ENCODE results near the gene CDK14.
"Not testable (repeated sequence)": the region's sequence is repeated elsewhere in the genome, so short reads cannot be mapped to it uniquely, and the experiment has no call there.

CDK14 gene

GRCh38 chr7:90919816-90920215 lies 323.7 kb downstream of the CDK14 start:
- no peak for DNase-seq

DNA sequence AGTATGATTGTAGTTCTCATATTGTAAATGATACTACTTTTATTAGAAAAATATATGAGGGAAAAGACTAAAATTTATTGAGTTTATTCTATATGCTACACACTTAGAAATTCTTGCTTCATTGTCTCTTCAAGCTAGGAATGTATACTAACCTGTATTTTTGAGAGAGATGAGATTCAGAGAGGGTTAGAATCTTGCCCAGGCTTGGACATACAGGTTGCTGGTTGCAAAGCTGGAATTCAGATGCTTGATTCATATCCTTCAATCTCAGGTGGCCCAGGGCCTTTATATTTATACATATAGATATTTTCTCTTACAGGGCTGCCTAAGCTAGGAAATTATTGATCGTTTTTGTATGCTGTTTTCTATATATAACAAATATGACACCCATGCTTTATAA lies 324.2 kb downstream of the CDK14 start:
- no peak for DNase-seq

DNA sequence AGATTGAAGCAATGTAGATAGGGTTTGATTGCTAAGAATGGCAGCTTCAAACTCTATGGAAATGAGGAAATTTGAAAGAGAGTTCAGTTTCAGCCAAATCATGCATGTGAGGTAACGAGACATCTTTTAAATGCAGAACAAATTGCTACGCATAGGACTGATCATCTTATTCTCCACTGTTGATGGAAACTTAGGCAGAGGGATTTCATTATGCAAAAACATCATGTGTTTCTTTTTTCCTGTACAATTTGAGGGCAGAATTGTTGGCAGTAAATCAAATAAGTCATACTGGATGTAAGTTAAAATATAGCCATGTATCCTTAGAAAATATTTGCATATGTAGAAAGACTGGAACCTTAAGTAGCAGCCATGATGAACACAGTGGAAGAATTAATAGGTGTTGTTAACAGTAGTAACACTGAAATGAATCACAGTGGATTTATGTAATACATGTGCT lies 327.4 kb downstream of the CDK14 start:
- no peak for DNase-seq

GRCh38 chr7:90928700-90929424 lies 332.7 kb downstream of the CDK14 start:
- DNase-seq, result not testable (repeated sequence)

DNA sequence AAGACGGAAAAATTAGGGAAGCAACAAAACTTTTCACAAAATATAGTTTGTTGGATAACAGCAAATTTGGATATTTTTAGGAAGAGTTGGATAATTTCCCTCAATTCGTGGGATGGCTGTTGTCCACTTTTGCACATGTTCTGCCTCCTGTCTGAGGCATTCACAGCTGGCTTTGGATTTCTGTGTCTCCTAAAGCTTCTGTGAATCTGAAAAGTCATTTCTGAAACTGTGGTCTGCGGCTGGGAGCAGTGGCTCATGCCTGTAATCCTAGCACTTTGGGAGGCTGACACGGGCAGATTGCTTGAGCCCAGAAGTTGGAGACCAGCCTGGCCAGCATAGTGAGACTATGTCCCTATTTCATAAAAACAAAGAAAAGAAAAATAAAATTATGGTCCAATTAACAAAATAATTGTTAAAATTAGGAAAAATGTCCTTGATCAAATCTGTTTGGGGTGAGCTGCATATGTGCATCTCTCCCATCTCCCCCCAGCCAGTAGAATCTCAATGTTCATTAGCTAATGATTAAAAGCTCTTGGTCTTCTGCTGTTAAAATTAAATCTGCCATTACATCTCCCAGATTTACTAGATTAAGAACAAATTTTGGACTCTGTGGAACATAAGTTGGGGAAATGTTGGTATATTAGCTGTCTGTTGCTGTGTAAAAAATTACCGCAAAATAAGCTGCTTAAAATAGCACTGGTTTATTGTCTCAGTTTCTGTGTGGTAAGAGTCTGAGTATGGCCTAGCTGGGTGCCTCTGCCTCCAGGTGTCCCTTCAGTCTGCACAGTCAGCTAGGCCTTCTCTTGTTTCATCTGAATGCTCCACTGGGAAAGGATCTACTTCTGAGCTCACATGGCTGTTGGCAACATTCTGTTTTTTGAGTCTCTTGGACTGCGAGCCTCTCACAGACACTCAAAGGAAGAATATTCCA lies 336.1 kb downstream of the CDK14 start:
- no peak for DNase-seq

GRCh38 chr7:90933041-90933440 lies 336.9 kb downstream of the CDK14 start:
- DNase-seq, result no peak

- no peak for DNase-seq
These were observed 337.9 kb downstream of the CDK14 start for GRCh38 chr7:90933984-90934383.

GRCh38 chr7:90938371-90938770 lies 342.2 kb downstream of the CDK14 start:
- peak in 1 of 2 donors; percentile 2 for DNase-seq

- DNase-seq, result no peak
These were observed 343.5 kb downstream of the CDK14 start for GRCh38 chr7:90939666-90940065.

GRCh38 chr7:90944021-90944420 lies 347.9 kb downstream of the CDK14 start:
- no peak for DNase-seq

GRCh38 chr7:90945104-90945787 lies 349.1 kb downstream of the CDK14 start:
- no peak for DNase-seq

GRCh38 chr7:90946730-90947501 lies 350.8 kb downstream of the CDK14 start:
- DNase-seq, result no peak

- no peak for DNase-seq
These were observed 352.0 kb downstream of the CDK14 start for GRCh38 chr7:90948085-90948484.

- DNase-seq, result no peak
These were observed 355.1 kb downstream of the CDK14 start for GRCh38 chr7:90951229-90951628.

DNA sequence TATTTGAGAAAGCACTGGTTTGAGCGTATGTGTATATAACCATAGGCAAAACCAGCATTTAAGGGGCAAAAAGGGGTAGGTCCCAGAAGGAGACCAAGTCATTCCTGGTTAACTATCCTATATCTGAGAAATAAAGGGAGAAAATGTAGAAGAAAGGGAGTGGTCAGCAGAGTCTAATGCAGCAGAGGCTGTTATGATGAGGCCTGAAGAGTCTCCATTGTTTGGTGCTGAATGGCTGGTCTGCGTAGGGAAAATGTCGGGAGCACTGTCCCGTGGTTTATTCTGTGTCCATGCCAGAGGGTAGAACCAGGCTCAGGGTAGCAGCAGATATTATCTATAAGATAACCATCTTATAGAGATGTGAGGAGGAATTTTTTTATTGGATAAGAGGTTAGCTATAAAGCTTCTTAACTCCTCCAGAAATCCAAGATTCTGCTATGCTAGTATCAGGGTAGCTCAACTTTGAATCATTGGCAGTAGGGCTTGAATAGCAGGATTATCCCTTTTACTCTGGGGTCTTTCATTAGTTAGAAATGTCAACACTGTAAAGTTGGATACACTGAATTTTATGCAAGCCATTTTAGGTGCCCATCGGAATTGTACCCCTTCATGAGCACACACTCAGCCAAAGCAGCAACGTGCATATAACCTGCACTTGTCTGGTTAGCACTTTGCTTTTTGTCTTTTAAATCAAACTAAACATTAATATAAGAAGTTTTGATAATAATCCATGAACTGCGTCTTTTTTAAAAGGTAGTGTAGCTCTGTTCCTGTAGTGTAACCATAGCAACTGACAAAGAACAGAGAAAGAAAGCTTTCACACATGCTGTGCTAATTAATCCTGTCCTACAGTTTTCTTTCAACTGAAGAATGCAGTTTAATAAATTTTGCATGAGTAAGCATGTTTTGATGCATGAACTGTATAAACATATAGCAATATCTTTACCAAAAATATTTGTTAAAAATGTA lies 356.1 kb downstream of the CDK14 start:
- no peak for DNase-seq

- no peak for DNase-seq
These were observed 359.6 kb downstream of the CDK14 start for GRCh38 chr7:90955641-90956207.

DNA sequence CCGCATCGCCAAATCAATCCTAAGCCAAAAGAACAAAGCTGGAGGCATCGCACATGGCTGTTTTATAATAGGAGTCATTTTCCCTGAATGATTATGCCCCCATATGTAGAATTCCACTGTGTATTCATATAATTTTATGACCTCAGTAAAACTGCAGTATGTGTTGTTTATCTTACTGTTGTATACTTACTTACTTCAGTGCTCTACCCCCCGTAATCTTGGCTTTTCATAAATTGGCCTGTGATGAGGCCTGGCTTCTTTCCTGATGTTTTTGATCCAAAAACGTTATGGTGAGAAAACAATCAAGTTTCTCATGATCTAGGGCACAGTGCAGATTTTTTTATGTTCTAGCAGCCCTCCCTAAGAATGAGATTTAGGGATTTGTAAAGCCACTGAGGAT lies 361.8 kb downstream of the CDK14 start:
- DNase-seq, result no peak

- no peak for DNase-seq
These were observed 362.5 kb downstream of the CDK14 start for GRCh38 chr7:90958647-90959046.

DNA sequence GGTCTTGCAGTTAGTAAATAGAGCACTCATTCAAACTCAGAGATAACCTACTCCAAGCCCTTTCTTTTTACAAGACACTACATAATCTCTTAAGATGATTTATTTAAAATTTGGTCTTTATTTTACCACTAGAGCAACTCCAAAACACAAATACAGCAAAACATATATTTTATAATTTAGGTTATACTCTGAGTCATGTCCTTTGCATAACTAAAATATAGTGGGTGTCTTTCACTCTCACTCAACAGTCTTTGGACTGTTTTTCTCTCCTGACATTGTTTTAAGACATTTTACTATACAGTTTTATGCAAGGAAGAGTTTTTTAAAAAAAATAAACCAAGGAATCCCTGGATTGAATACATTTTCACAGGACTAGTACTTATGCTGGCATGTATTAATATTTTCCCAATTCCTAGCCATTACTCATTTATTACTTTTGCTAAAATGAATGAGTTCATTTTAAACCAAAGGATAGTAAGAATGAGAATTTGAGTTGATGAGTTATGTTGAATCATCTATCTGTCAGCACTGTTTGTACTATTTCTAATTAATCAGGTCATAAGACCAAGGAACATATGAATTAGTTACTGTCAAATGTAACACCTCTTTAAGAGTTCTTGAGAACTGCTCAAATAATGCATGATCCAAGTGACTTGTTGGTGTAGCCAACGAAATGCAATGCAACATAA lies 365.1 kb downstream of the CDK14 start:
- no peak for DNase-seq

DNA sequence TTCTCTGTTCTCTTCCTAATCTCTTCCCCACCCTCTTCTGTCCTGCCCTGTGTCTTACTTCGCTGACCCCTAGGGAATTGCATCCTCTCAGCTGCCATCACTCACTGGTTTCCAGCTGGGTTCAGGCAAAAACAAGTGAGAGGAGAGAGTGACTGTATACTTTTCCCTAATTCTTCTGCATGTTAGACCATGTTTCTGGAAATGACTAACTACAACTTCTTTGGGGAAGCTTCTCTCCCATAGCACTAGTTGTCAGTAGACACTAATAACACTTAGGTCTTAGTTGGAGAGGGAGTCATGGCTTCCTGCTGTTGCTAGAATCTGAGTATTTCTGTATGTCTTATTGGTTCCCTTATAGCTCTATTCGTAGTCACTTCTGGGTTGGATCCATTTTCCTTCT lies 369.1 kb downstream of the CDK14 start:
- no peak for DNase-seq
